Mesendoderm (in vitro differentiated cells): ENCODE measurements around the gene HAUS3.

Experiments
- DNase-seq: peaks from one replicate; pipeline ENCODE4 v3.0.0; 2013
- H2AK5ac ChIP-seq: 2 replicates; pipeline ENCODE4 v1.6.1; 2013; ENCODE audit warnings: low read length, inconsistent platforms
- H2BK120ac ChIP-seq: 2 replicates; pipeline ENCODE4 v1.6.1; 2013; ENCODE audit warnings: low read depth, mild to moderate bottlenecking, low read length, moderate library complexity, mixed read lengths
- H2BK15ac ChIP-seq: replicated peaks from 2 replicates; pipeline ENCODE4 v1.6.1; 2013; ENCODE audit warnings: low read depth, mild to moderate bottlenecking, moderate library complexity
- H2BK5ac ChIP-seq: 2 replicates; pipeline ENCODE4 v1.6.1; 2013; ENCODE audit warnings: low read length, inconsistent platforms
- H3K18ac ChIP-seq: 2 replicates; pipeline ENCODE4 v1.6.1; 2013; ENCODE audit warnings: mild to moderate bottlenecking, low read length, mixed read lengths
- H3K23ac ChIP-seq: one replicate; pipeline ENCODE4 v1.6.1; 2013; ENCODE audit warnings: low read length
- H3K27ac ChIP-seq: 2 replicates; pipeline ENCODE4 v1.5.1; 2013; ENCODE audit warnings: low read depth, mild to moderate bottlenecking, inconsistent platforms, low read length, moderate library complexity
- H3K27me3 ChIP-seq: 2 replicates; pipeline ENCODE4 v1.6.1; 2013; ENCODE audit warnings: low read length, control low read depth, mild to moderate bottlenecking, inconsistent platforms; ENCODE audit not compliant: insufficient read depth, poor library complexity
- H3K36me3 ChIP-seq: 2 replicates; pipeline ENCODE4 v1.6.1; 2013; ENCODE audit warnings: low read length, inconsistent platforms; ENCODE audit not compliant: control insufficient read depth, insufficient read depth
- H3K4ac ChIP-seq: one replicate; pipeline ENCODE4 v1.6.1; 2013; ENCODE audit warnings: low read depth, mild to moderate bottlenecking, low read length, moderate library complexity
- H3K4me1 ChIP-seq: 2 replicates; pipeline ENCODE4 v1.6.1; 2013; ENCODE audit warnings: low read depth, low read length, inconsistent platforms; ENCODE audit not compliant: control insufficient read depth
- H3K4me2 ChIP-seq: 2 replicates; pipeline ENCODE4 v1.6.1; 2013; ENCODE audit warnings: low read length
- H3K4me3 ChIP-seq: 2 replicates; pipeline ENCODE4 v1.5.1; 2013; ENCODE audit warnings: mild to moderate bottlenecking, low read length
- H3K56ac ChIP-seq: one replicate; pipeline ENCODE4 v1.6.1; 2013; ENCODE audit warnings: low read length
- H3K79me1 ChIP-seq: 2 replicates; pipeline ENCODE4 v1.6.1; 2013; ENCODE audit warnings: low read length, inconsistent platforms
- H3K79me2 ChIP-seq: 2 replicates; pipeline ENCODE4 v1.6.1; 2013; ENCODE audit warnings: mild to moderate bottlenecking, low read length; ENCODE audit not compliant: control insufficient read depth, insufficient read depth
- H3K9ac ChIP-seq: 2 replicates; pipeline ENCODE4 v1.6.1; 2013; ENCODE audit warnings: low read length, inconsistent platforms
- H4K5ac ChIP-seq: one replicate; pipeline ENCODE4 v1.6.1; 2013; ENCODE audit warnings: low read length
- H4K8ac ChIP-seq: one replicate; pipeline ENCODE4 v1.6.1; 2013; ENCODE audit warnings: low read depth, mild to moderate bottlenecking, control low read depth, low read length, moderate library complexity
- WGBS: extraction: QIAGEN DNeasy Blood & Tissue Kit; methylation state at CpG from one replicate; pipeline ENCODE4 v1.1.7; 2013; ENCODE audit warnings: low lambda C conversion rate, missing lambda C conversion rate; ENCODE audit not compliant: insufficient coverage; ENCODE audit errors: extremely low coverage; 5-methylcytosine and 5-hydroxymethylcytosine counted together

Gene HAUS3

GRCh38 chr4:2273221-2273620, 31.3 kb upstream of the HAUS3 start:
- Histone ChIP-seq H3K4me1 (no peaks in the 10 kb centered on the region), H2BK15ac (no peak overlapping the region), H3K36me3 (no peaks in the 10 kb centered on the region), H3K4ac (no peak overlapping the region), H4K5ac (no peak overlapping the region), H2BK5ac (no peak overlapping the region), H2AK5ac (no peak overlapping the region), H3K56ac (no peak overlapping the region), H3K27me3 (no peaks in the 10 kb centered on the region), H3K18ac (no peak overlapping the region), H3K27ac (no peak overlapping the region), H2BK120ac (no peak overlapping the region), H3K79me2 (no peaks in the 10 kb centered on the region), H4K8ac (no peak overlapping the region), H3K4me3 (no peak overlapping the region), H3K4me2 (no peak overlapping the region), H3K9ac (no peak overlapping the region), H3K23ac (no peak overlapping the region), H3K79me1 (no peaks in the 10 kb centered on the region)
- DNase-seq, result no peak
- WGBS, result no CpG with 5 or more reads among the region's 15 CpGs

- no peak overlapping the region for H3K56ac ChIP-seq
- no peaks in the 10 kb centered on the region for H3K79me2 ChIP-seq
- no peak overlapping the region for H4K5ac ChIP-seq
- no peak overlapping the region for H3K9ac ChIP-seq
- H3K79me1 ChIP-seq, result no peaks in the 10 kb centered on the region
- H3K23ac ChIP-seq, result no peak overlapping the region
- H3K4ac ChIP-seq, result no peak overlapping the region
- H3K36me3 ChIP-seq, result no peaks in the 10 kb centered on the region
- no peak overlapping the region for H2BK120ac ChIP-seq
- H3K27me3 ChIP-seq, result no peaks in the 10 kb centered on the region
- no peak overlapping the region for H3K27ac ChIP-seq
- H2AK5ac ChIP-seq, result no peak overlapping the region
- H2BK15ac ChIP-seq, result no peak overlapping the region
- H3K4me2 ChIP-seq, result no peak overlapping the region
- H3K18ac ChIP-seq, result no peak overlapping the region
- H3K4me3 ChIP-seq, result no peak overlapping the region
- no peaks in the 10 kb centered on the region for H3K4me1 ChIP-seq
- no CpG with 5 or more reads among the region's 6 CpGs for WGBS
- no peak overlapping the region for H4K8ac ChIP-seq
- no peak overlapping the region for H2BK5ac ChIP-seq
- DNase-seq, result no peak
Observed at GRCh38 chr4:2272828-2273120, 30.9 kb upstream of the HAUS3 start.

GRCh38 chr4:2272026-2272827, 30.3 kb upstream of the HAUS3 start:
- WGBS, result no CpG with 5 or more reads among the region's 25 CpGs
- Histone ChIP-seq H2AK5ac (no peak overlapping the region), H3K18ac (no peak overlapping the region), H3K56ac (no peak overlapping the region), H4K8ac (no peak overlapping the region), H3K36me3 (no peaks in the 10 kb centered on the region), H3K4ac (no peak overlapping the region), H3K27ac (no peak overlapping the region), H3K4me3 (no peak overlapping the region), H2BK120ac (no peak overlapping the region), H4K5ac (no peak overlapping the region), H3K23ac (no peak overlapping the region), H2BK15ac (no peak overlapping the region), H3K79me1 (no peaks in the 10 kb centered on the region), H3K27me3 (no peaks in the 10 kb centered on the region), H3K4me1 (no peaks in the 10 kb centered on the region), H3K79me2 (no peaks in the 10 kb centered on the region), H2BK5ac (no peak overlapping the region), H3K4me2 (no peak overlapping the region), H3K9ac (no peak overlapping the region)
- DNase-seq, result no peak

DNA sequence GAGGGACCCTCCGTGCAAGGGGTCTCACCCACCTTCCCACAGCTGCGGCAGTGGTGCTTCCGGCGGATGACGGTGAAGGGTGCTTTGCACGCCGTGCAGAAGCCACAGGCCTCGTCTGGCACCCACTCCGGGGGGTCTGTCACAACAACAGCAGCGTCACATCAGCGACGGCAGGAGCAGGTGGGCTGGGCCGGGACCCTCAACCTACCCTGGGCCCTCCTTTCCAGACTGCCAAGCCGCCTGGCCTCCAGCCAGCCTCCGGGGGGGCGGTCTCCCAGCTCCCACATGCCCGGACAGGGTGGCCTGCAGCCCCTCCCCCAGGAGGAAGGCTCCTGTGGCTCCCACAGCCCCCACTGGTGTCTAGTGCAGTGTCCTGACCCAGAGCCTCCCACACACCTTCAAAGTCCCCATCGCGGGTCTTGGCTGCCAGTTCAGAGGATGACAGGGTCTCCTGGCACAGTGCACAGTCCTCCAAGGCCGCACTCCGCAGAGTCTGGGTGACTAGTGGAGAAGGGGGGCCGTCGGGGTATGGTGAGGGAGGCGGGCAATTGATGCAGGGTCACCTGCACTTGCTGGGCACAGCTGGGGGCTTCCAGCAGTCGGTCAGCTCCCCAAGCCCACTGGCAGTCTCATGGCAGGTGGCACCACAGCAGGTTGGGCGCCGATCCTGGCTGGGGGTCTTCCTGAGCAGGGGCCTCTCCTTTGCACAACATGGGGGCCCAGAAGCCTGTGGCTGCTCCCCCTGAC, 29.5 kb upstream of the HAUS3 start:
- Histone ChIP-seq H3K79me1 (no peaks in the 10 kb centered on the region), H4K5ac (no peak overlapping the region), H3K56ac (no peak overlapping the region), H3K9ac (no peak overlapping the region), H3K4me2 (no peak overlapping the region), H3K79me2 (no peaks in the 10 kb centered on the region), H3K4me3 (no peak overlapping the region), H2BK5ac (no peak overlapping the region), H3K23ac (no peak overlapping the region), H4K8ac (no peak overlapping the region), H3K27me3 (no peaks in the 10 kb centered on the region), H3K4me1 (no peaks in the 10 kb centered on the region), H2BK15ac (no peak overlapping the region), H2BK120ac (no peak overlapping the region), H2AK5ac (no peak overlapping the region), H3K27ac (no peak overlapping the region), H3K18ac (no peak overlapping the region), H3K4ac (no peak overlapping the region), H3K36me3 (no peaks in the 10 kb centered on the region)
- no peak for DNase-seq
- WGBS, result no CpG with 5 or more reads among the region's 27 CpGs

DNA sequence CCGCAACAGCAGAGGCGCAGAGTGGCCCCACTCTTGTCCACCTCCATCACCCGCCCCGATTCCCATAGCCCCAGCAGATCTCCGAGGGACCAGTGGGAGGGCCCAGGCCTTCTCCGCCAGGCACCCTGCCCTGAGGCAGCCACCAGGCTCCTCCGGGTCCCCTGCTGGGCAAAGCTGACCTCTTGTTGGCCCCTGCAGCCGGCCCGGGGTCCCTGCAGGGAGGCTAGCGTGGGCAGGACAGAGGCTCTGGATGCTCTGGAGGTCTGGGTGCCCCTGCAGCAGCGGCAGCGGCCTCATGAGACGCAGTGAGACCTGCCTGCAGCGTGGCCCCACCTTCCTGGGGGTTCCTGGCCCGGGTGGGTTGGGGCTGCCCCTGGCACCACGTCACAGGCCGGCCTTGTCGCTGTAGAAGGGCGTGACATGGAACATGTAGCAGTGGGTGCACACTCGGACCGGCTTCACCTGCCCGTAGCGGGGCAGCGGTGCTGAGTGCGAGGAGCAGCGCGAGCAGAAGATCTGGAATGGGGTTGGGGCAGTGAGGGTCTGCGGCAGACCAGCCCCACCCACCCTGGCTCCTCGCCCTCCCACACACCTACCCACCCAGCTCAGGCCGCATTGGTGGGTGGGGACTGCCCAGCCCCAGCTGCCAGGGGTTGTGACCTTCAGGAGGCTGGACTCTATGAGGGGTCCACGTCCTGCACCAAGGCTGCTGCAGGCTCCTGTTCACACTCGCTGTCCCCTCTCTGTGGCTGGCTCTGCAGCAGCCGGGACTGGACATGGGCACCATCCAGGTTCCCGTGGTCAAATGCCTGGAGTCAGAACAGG, 28.6 kb upstream of the HAUS3 start:
- H4K5ac ChIP-seq, result no peak overlapping the region
- H3K79me2 ChIP-seq, result no peaks in the 10 kb centered on the region
- H3K27ac ChIP-seq, result no peak overlapping the region
- no peak overlapping the region for H2BK5ac ChIP-seq
- H3K79me1 ChIP-seq, result no peaks in the 10 kb centered on the region
- H3K18ac ChIP-seq, result no peak overlapping the region
- H3K36me3 ChIP-seq, result no peaks in the 10 kb centered on the region
- H3K27me3 ChIP-seq, result no peaks in the 10 kb centered on the region
- H4K8ac ChIP-seq, result no peak overlapping the region
- no CpG with 5 or more reads among the region's 34 CpGs for WGBS
- H3K9ac ChIP-seq, result no peak overlapping the region
- no peak for DNase-seq
- no peak overlapping the region for H2AK5ac ChIP-seq
- no peak overlapping the region for H2BK120ac ChIP-seq
- H3K4ac ChIP-seq, result no peak overlapping the region
- no peak overlapping the region for H3K4me3 ChIP-seq
- no peaks in the 10 kb centered on the region for H3K4me1 ChIP-seq
- no peak overlapping the region for H3K56ac ChIP-seq
- no peak overlapping the region for H3K4me2 ChIP-seq
- H3K23ac ChIP-seq, result no peak overlapping the region
- no peak overlapping the region for H2BK15ac ChIP-seq
